Astrocyte of the cerebellum (primary cell): ENCODE data around the gene MOV10L1.

Experiments used
- DNase-seq: peaks from one replicate; pipeline ENCODE4 v3.0.0-alpha.2; 2011; ENCODE audit warnings: low read depth
- H3K4me3 ChIP-seq: 2 replicates; pipeline ENCODE4 v1.5.1; 2011; ENCODE audit warnings: mild to moderate bottlenecking, low read depth, low read length, moderate library complexity
- CTCF ChIP-seq: IDR thresholded peaks from 2 replicates; pipeline ENCODE4 v1.5.1; 2012; ENCODE audit warnings: low read length, low read depth, moderate library complexity, mild to moderate bottlenecking; ENCODE audit errors: missing control alignments
- in situ Hi-C: cut with HindIII; loops from 2 replicates; pipeline ENCODE4 v1.10.0; 2017; ENCODE audit warnings: low sequenced_read_pairs

The MOV10L1 gene

DNA sequence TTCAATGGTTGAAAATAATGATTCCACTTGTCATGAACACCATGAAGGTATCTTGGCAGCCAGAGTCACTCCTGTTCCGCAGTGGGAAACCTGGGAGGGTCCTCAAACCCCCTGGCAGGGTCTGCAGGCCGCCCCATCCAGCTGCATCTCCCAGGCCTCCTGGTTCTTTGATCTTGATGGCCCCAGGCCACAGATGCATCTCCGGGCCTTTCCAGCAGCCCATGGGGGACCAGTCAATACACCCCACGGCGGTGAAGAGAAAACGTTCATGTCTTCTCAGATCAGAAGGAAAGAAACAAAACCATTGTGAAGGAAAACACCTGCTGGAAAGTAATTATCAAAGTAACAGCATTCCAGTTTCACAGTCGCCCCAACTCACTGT, 29.9 kb upstream of the MOV10L1 start:
- DNase-seq, result no peak
- no peak for TF ChIP-seq CTCF
- H3K4me3 ChIP-seq, result no peak overlapping the region
- in situ Hi-C loops, result no loop called here

DNA sequence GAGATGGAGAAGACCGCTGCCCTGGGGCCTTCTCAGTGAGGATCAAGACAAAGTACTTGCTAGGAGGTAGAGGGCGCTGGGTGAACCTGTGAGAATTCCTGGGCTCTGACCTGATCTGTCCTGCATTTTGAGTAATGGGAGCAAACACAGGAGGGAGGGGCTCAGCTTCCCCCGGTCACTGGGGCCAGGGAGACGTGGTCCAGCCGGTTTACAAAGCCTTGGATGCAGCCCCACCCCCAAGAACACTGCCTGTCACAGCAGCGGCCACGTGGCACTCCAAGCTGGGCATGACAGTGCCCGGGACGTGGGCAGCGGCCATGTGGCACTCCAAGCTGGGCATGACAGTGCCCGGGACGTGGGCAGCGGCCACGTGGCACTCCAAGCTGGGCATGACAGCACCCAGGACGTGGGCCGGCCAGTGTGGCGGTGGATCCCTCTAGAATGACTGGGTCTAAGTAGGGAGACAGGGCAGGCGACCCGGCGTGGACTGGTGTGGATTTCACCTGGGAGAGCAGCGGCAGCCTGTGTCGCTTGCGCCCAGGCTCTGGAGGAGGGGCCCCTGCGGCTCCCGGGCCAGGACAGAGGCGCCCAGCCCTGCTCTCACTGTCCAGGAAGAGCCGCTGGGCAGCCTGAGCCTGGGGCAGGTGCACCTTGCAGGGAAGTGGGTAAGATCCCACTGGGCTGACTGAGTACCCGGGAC, 29.2 kb upstream of the MOV10L1 start:
- in situ Hi-C loops, result no loop called here
- H3K4me3 ChIP-seq, result no peak overlapping the region
- no peak for DNase-seq

DNA sequence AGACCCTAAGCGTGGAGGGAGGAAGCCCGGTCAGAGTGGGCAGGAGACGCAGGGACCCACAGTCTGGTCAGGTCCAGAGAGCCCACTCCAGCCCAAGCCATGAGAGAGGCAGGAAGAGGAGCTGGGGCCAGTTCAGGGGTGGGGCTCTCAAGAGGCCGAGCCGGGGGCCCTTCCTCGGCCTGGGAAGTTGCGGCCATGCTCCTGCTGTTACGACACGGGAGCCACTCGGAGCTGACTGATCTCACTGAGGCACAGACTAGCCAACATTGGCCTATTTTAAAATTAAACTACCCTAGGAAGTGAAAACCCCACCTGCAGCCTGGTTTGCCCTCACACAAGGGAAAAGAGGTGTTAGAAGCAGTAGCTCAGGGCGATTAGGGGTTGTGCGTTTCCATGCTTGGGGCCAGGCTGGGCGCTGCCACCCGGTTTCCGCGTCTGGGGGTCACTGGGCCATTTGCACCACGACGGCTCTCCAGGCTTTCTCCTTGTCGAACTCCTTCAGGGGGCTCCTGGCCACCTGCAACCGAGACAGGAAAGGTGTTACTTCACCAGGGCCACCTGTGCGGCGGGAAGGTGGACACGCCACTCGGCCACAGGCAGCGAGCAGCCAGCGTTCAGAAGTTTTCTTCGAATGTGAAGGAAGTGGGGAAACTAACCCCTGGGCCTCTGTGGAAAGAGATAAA, 28.5 kb upstream of the MOV10L1 start:
- no peak overlapping the region for H3K4me3 ChIP-seq
- DNase-seq, result no peak
- TF ChIP-seq CTCF, result no peak
- in situ Hi-C loops, result no loop called here

More for the DNA sequence above, 29.2 kb upstream of the MOV10L1 start:
- no peak for TF ChIP-seq CTCF

- DNase-seq, result no peak
- in situ Hi-C loops, result no loop called here
- no peak overlapping the region for H3K4me3 ChIP-seq
- TF ChIP-seq CTCF, result no peak
Measured at GRCh38 chr22:50061824-50062355, 27.9 kb upstream of the MOV10L1 start.

- DNase-seq, result no peak
- no peak overlapping the region for H3K4me3 ChIP-seq
- no peak for TF ChIP-seq CTCF
- in situ Hi-C loops, result no loop called here
Measured at GRCh38 chr22:50062509-50063135, 27.2 kb upstream of the MOV10L1 start.

- in situ Hi-C loops, result no loop called here
- no peak for DNase-seq
- H3K4me3 ChIP-seq, result no peak overlapping the region
Measured at GRCh38 chr22:50063589-50064393, 26.0 kb upstream of the MOV10L1 start.

More at GRCh38 chr22:50063589-50064393, 26.0 kb upstream of the MOV10L1 start:
- TF ChIP-seq CTCF, result no peak
